ENCODE data around the gene CADM4.
"Not testable (repeated sequence)": the region's sequence is repeated elsewhere in the genome, so short reads cannot be mapped to it uniquely, and the experiment has no call there.

The CADM4 gene

DNA sequence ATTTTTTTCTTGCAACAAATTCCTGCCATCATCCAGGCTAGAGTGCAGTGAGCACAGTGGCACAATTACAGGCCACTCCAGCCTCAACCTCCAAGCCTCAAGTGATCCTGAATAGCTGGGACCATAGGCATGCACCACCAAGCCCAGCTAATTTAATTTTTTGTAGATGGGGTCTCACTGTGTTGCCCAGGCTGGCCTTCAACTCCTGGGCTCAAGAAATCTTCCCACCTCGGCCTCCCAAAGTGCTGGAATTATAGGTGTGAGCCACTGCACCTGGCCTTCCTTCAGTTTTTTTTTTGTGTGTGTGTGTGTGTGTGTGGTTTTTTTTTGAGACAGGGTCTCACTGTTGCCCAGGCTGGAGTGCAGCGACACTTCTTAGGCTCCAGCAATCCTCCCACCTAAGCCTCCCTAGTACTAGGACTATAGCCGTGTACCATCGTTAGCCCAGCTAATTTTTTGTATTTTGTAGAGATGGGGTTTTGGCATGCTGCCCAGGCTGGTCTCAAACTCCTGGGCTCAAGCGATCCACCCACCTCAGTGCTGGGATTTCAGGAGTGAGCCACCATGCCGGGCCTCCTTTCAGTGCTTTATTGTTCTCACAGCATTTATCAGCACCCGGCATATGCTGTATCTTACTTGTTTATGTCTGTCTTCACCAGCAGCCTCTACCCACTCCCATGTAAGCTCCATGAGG lies 33.6 kb downstream of the CADM4 start:
- Histone ChIP-seq H3K9me3 (no peaks in the 10 kb centered on the region), H3K4me3 (no peak overlapping the region), H3K27me3 (no peaks in the 10 kb centered on the region), H3K4me1 (no peaks in the 10 kb centered on the region), H3K36me3 (peaks cover 12 to 19% (median 17%) of the 10 kb centered on the region in 3 donors), H3K27ac (no peak overlapping the region)
- TF ChIP-seq, protein P1, sequence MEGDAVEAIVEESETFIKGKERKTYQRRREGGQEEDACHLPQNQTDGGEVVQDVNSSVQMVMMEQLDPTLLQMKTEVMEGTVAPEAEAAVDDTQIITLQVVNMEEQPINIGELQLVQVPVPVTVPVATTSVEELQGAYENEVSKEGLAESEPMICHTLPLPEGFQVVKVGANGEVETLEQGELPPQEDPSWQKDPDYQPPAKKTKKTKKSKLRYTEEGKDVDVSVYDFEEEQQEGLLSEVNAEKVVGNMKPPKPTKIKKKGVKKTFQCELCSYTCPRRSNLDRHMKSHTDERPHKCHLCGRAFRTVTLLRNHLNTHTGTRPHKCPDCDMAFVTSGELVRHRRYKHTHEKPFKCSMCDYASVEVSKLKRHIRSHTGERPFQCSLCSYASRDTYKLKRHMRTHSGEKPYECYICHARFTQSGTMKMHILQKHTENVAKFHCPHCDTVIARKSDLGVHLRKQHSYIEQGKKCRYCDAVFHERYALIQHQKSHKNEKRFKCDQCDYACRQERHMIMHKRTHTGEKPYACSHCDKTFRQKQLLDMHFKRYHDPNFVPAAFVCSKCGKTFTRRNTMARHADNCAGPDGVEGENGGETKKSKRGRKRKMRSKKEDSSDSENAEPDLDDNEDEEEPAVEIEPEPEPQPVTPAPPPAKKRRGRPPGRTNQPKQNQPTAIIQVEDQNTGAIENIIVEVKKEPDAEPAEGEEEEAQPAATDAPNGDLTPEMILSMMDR (IDR thresholded peaks at IDR 0.05): no peak
- intact Hi-C loops (cut with DNase I; ENCODE audit: low total_unique reads): no loop called here
- no peak for DNase-seq

DNA sequence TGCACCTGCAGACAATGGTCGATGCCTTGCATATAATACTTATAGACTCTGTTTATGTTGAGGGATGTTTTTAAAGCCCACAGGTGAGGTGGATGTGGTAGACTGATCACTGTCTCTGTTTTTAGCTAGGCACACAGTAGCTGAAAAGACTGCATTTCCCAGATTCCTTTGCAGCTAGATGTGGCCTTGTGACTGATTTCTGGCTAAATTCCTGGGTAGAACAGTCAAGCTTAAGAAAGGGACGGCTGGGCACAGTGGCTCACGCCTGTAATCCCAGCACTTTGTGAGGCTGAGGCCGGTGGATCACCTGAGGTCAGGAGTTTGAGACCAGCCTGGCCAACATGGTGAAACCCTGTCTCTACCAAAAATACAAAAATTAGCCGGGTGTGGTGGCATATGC lies 39.3 kb downstream of the CADM4 start:
- H3K4me1 ChIP-seq: peaks cover 0 to 26% (median 16%) of the 10 kb centered on the region in 4 donors
- H3K4me3 ChIP-seq; H3K27ac ChIP-seq; H3K27me3 ChIP-seq; H3K9me3 ChIP-seq; DNase-seq; intact Hi-C loops (cut with DNase I; ENCODE audit: low total_unique reads): not testable (repeated sequence)
- peaks cover 8 to 29% (median 28%) of the 10 kb centered on the region in 3 donors for H3K36me3 ChIP-seq

DNA sequence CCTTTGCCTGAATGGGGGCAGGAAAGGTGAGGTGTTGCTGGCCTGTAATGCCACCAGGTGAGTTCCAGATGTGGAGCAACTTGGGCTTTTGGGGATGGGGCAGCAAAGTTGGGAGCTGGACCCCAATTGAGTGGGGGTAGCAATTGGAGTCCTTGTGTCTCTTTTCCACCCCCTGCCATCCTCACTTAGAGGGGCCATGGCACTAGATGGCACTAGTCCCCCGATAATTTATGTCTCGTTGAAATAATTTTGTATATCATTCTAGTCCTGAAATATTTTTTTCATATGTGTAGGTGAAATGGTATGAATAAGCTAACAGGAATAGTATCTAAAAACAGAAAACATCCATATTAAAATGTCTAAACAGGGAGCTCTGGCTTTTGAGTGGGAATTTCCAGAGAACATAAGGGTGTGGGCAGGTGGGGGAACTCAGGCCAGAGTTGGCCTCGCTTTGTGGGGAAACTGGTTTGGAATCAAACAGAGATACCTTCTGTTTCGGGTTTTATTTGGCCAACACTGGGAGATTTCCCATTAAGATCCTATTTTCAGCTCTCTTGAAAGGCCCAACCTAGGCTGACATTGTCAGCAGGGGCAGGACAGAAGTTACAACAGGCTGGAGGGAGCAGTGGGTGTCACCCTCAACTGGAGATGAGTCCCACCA lies 39.9 kb downstream of the CADM4 start:
- peaks cover 8 to 29% (median 28%) of the 10 kb centered on the region in 3 donors for H3K36me3 ChIP-seq
- no peak for DNase-seq
- peaks cover 0 to 31% (median 22%) of the 10 kb centered on the region in 4 donors for H3K4me1 ChIP-seq
- TF ChIP-seq, protein P1 (IDR thresholded peaks at IDR 0.05): no peak
- no peaks in the 10 kb centered on the region for H3K27me3 ChIP-seq
- no peak overlapping the region for H3K4me3 ChIP-seq
- no peak overlapping the region for H3K27ac ChIP-seq
- intact Hi-C loops (cut with DNase I; ENCODE audit: low total_unique reads): loop anchor here (5.0 kb wide), 1 partner anchor 72 kb away; the partner anchor contains the start of gene ETHE1
- H3K9me3 ChIP-seq: no peaks in the 10 kb centered on the region

DNA sequence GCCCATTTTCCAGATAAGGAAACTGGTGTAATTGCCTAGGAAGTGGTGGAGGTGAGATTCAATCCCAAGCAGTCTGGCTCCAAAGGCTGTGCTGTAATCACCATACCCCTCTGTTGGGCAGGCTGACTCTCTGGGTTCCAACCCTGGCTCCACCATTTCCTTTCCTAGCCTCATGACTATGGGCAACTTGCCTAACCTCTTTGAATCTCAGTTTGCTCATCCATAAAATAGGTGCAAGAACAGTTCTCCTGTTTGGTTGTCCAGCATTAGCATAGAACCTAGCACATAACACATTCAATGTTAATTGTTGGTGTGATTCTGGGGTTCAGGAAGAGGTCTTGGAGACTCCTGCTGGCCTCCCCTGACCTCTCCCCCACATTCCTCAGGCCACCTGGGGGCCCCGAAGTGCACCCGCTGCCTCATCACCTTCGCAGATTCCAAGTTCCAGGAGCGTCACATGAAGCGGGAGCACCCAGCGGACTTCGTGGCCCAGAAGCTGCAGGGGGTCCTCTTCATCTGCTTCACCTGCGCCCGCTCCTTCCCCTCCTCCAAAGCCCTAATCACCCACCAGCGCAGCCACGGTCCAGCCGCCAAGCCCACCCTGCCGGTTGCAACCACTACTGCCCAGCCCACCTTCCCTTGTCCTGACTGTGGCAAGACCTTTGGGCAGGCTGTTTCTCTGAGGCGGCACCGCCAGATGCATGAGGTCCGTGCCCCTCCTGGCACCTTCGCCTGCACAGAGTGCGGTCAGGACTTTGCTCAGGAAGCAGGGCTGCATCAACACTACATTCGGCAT lies 41.0 kb downstream of the CADM4 start:
- Histone ChIP-seq H3K4me3 (no peak overlapping the region), H3K27me3 (no peaks in the 10 kb centered on the region), H3K36me3 (peaks cover 8 to 40% (median 31%) of the 10 kb centered on the region in 3 donors), H3K27ac (no peak overlapping the region), H3K9me3 (no peaks in the 10 kb centered on the region), H3K4me1 (peaks cover 0 to 42% (median 33%) of the 10 kb centered on the region in 4 donors)
- intact Hi-C loops (cut with DNase I; ENCODE audit: low total_unique reads): loop anchor here (5.0 kb wide), 1 partner anchor 71 kb away; the partner anchor contains the start of gene ETHE1
- TF ChIP-seq, protein P1 (IDR thresholded peaks at IDR 0.05): no peak
- no peak for DNase-seq

DNA sequence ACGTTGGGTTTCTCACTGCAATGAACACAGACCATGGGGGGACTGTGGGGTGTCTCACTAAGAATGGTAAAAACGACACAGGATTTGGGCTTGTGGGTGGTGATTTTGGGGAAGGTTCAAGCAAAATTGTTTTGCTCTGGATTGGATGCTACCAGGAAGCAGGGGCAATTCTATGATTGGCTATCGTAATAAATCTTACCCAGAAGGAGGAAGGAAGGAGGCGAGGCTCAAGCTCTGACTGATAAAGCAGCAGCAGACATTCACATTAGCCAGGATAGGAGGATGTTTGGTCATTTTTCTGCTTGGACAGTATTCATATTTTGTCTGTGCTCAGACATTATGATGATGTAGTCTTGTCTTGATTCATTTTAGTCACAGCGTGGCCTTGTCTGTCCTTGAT lies 41.8 kb downstream of the CADM4 start:
- no peak overlapping the region for H3K27ac ChIP-seq
- H3K9me3 ChIP-seq: no peaks in the 10 kb centered on the region
- no peak overlapping the region for H3K4me3 ChIP-seq
- no peak for DNase-seq
- no peaks in the 10 kb centered on the region for H3K27me3 ChIP-seq
- H3K4me1 ChIP-seq: peaks cover 0 to 47% (median 38%) of the 10 kb centered on the region in 4 donors
- peaks cover 13 to 47% (median 39%) of the 10 kb centered on the region in 3 donors for H3K36me3 ChIP-seq
- TF ChIP-seq, protein P1 (IDR thresholded peaks at IDR 0.05): no peak
- intact Hi-C loops (cut with DNase I; ENCODE audit: low total_unique reads): loop anchor here (5.0 kb wide), 1 partner anchor 71 kb away; the partner anchor contains the start of gene ETHE1

Measured in tibial artery (tissue), 4 donors.